Activated T-cell treated with anti-CD3 and anti-CD28 coated beads, Interleukin-2, amount 50 U/mL, for 24 hours (primary cell): Measurements from ENCODE around the gene ACTL8.

ENCODE experiments used
- DNase-seq: peaks from one replicate; pipeline ENCODE4 v3.0.0-alpha.2; 2020
- H3K27ac Mint-ChIP-seq: 2 replicates; pipeline ENCODE4 v1.8.0; 2020; ENCODE audit warnings: mild to moderate bottlenecking, mixed read lengths
- H3K27me3 Mint-ChIP-seq: 2 replicates; pipeline ENCODE4 v1.8.0; 2020; ENCODE audit warnings: mixed read lengths
- H3K36me3 Mint-ChIP-seq: 2 replicates; pipeline ENCODE4 v1.8.0; 2020; ENCODE audit warnings: low read depth, mixed read lengths
- H3K4me1 Mint-ChIP-seq: 2 replicates; pipeline ENCODE4 v1.8.0; 2020; ENCODE audit warnings: low read depth, mixed read lengths
- H3K4me3 Mint-ChIP-seq: 2 replicates; pipeline ENCODE4 v1.8.0; 2020; ENCODE audit warnings: mild to moderate bottlenecking, moderate library complexity, mixed read lengths
- H3K9me3 Mint-ChIP-seq: 2 replicates; pipeline ENCODE4 v1.8.0; 2020; ENCODE audit warnings: mixed read lengths

ACTL8 gene

DNA sequence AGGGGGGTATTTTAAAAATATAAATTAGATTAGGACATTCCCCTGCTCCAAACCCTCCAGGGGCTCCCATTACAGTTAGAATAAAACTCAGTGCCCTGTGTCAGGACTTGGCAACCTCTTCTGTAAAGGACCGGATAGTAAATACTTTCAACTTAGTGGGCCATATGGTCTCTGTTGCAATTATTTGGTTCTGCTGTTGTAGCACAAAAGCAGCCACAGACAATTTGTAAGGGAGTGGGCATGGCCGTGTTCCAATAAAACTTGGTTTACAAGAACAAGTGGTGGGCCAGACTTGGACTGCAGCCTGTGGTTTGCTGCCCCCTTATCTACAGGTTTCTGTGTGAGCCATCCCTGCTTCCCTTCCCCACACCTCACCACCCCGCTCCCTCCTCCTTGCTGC lies 92.0 kb downstream of the ACTL8 start:
- Mint-ChIP-seq H3K4me1 (no peaks in the 10 kb centered on the region), H3K36me3 (no peaks in the 10 kb centered on the region), H3K27me3 (peaks cover 33% of the 10 kb centered on the region), H3K27ac (no peak overlapping the region), H3K4me3 (no peak overlapping the region), H3K9me3 (no peaks in the 10 kb centered on the region)
- no peak for DNase-seq

DNA sequence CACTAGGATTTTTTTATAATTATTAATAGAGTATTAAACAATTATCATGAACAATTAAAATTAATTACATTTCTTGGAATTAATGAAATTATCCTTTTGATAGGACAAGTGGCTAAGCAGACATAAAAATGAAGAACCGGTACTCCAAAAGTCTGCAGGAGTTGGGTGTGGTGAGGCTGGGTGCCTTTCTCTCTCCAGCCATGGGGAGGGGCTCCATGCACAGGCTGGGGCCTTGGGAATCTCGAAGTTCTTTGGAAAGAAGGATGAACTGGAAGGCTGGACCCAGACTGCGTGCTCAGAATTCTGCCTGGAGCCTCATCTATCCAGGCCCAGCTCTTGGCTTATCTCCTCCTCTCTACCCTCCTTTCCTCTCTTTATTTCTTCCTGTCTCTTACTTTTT lies 94.1 kb downstream of the ACTL8 start:
- DNase-seq = no peak
- H3K4me1 Mint-ChIP-seq = no peaks in the 10 kb centered on the region
- H3K9me3 Mint-ChIP-seq = no peaks in the 10 kb centered on the region
- H3K36me3 Mint-ChIP-seq = no peaks in the 10 kb centered on the region
- no peak overlapping the region for H3K27ac Mint-ChIP-seq
- no peak overlapping the region for H3K4me3 Mint-ChIP-seq
- H3K27me3 Mint-ChIP-seq = peaks cover 15% of the 10 kb centered on the region

DNA sequence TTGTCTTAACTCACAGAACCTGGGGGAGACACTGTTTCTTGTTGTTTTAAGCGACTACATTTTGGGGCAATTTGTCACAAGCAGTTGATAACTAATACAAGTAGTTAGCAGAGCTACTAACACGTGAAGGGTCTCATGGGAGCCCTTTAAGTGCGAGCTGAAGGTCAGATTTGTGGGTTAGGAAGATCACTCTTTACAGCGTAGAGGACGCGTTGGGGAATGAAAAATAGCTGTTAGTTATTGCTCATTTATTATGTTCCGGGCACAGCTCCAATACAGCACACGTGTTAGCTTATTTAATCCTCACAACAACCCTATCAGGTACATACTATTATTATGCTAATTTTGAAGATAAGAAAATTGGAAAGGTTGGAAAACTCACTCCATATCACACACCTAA lies 95.9 kb downstream of the ACTL8 start:
- Mint-ChIP-seq H3K27me3 (peaks cover 10% of the 10 kb centered on the region), H3K27ac (no peak overlapping the region), H3K4me3 (no peak overlapping the region), H3K4me1 (no peaks in the 10 kb centered on the region), H3K9me3 (no peaks in the 10 kb centered on the region), H3K36me3 (no peaks in the 10 kb centered on the region)
- no peak for DNase-seq

DNA sequence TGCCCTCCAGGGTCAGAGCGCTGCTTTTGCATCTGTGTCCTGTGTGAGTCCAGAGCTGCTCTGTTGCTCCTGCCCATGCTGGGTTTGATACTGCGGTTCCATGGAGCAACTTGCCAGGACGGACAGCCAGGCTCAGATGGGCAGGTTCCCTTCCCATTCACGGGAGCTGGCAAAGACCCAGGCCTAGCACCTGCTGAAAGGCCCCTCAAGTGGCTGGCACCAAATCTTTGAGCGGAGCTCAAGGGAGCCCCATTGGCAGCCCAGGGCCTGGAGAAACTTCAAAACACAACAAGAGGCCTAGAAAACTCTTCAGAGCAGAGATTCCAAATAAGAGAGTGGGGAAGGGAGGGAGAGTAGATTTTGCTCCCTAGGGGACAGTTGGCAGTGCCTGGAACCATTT lies 97.2 kb downstream of the ACTL8 start:
- peaks cover 8% of the 10 kb centered on the region for H3K27me3 Mint-ChIP-seq
- no peak overlapping the region for H3K4me3 Mint-ChIP-seq
- no peaks in the 10 kb centered on the region for H3K4me1 Mint-ChIP-seq
- H3K9me3 Mint-ChIP-seq = no peaks in the 10 kb centered on the region
- H3K27ac Mint-ChIP-seq = no peak overlapping the region
- no peak for DNase-seq
- H3K36me3 Mint-ChIP-seq = no peaks in the 10 kb centered on the region

DNA sequence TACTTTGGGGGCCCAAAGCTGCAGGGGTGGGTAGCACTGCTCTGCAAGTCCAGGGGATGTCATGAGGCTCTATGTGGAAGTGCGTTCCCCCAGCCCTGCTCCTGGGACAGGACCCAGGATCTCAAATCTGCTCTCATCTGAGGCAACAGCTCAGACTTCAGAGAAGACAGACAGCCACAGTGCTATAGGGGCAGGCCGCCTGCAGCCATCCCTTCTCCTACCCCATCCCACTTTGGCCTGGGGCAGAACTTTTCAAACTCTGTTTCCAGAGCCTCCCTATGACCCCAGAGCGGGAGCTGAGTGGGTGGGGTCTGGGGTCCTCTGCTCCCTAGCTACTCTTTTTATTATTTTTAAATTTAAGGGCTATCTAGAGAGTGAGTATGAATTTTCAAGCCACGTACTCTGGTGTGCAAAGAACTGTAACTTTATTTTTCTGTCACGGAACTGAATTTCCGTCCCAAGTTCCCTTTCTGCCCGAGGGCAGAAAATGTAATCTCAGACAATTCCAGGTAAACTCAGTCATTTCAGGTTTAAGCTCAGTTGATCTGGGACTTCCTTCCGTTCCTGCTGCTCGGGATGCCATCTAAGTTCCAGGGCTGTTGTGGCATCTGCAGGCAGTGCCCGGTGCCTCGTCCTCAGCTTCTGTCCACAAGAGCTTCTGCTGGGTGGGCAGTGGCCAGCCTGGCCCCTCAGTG lies 98.3 kb downstream of the ACTL8 start:
- DNase-seq = no peak
- Mint-ChIP-seq H3K4me3 (no peak overlapping the region), H3K4me1 (no peaks in the 10 kb centered on the region), H3K27ac (no peak overlapping the region), H3K9me3 (no peaks in the 10 kb centered on the region), H3K36me3 (no peaks in the 10 kb centered on the region), H3K27me3 (peaks cover 14% of the 10 kb centered on the region)

DNA sequence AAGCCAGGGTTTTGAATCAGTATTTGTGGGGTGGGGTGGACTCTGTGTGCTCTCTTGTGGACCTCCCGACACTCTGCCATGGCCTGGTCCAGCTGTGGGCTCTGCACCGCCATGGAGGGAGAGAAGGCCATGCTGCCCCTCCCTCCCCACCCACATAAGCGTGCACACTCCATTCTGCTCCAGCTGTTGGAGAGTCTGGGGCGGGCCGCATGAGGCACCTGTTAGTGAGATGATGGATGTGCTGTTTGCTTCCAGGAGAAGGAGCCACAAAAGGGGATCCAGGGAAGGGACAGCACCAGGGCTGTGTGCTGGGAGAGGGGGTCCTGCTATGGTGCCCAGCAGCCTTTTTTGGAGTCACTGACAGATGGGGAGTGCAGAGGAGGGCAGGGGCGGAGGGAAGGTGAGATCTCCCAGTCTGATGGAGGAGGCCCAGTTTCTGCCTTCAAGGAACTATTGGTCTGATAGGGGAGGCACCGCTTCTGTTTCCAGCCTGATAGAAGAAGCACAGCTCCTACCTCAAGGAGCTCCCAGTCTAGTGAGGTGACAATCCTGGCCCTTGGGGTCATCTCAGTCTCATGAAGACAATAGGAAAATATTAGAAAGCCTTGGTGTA lies 101.5 kb downstream of the ACTL8 start:
- DNase-seq = no peak
- no peaks in the 10 kb centered on the region for H3K9me3 Mint-ChIP-seq
- no peak overlapping the region for H3K4me3 Mint-ChIP-seq
- no peak overlapping the region for H3K27ac Mint-ChIP-seq
- no peaks in the 10 kb centered on the region for H3K4me1 Mint-ChIP-seq
- H3K36me3 Mint-ChIP-seq = no peaks in the 10 kb centered on the region
- H3K27me3 Mint-ChIP-seq = peaks cover 18% of the 10 kb centered on the region

DNA sequence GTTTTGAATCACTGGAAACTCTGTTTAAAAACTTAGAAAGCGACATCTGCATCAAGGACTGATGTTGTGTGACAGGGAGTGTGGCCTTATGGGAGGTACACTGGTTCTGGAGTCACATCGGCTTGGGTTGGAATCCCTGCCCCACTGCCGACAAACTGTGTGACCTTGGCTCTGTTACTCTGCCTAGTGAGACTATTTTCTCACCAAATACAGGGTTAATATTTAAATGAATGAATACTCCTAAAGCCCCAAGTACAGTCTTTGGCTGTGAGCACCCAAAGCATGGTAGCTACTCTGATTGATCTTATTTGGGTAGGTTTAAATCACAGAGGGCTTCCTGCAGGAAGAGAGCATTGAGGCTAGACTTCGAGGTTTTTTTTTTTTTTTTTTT lies 102.0 kb downstream of the ACTL8 start:
- H3K4me1 Mint-ChIP-seq = no peaks in the 10 kb centered on the region
- no peak overlapping the region for H3K4me3 Mint-ChIP-seq
- H3K9me3 Mint-ChIP-seq = no peaks in the 10 kb centered on the region
- H3K27me3 Mint-ChIP-seq = peaks cover 23% of the 10 kb centered on the region
- H3K36me3 Mint-ChIP-seq = no peaks in the 10 kb centered on the region
- H3K27ac Mint-ChIP-seq = no peak overlapping the region
- DNase-seq = no peak

DNA sequence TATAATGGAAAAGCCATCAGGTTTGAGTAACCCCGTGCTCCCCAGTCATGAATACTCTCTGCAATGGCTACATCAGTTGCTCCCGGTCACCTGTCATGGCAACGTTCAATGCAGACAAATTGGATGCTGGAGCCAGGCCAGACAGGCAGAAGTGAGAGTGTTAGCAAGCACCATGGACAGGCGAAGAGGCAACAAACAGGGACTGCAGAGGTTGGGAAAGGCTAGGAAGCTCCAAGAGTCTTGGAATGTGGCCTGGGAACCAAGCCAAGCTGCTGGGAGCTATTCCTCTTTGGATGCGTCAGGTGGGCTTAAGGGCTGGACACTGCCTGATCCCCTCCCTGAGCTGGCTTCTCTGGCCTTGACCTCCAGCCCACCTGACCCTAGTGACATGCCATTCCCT lies 102.9 kb downstream of the ACTL8 start:
- H3K27me3 Mint-ChIP-seq = peaks cover 25% of the 10 kb centered on the region
- no peak overlapping the region for H3K4me3 Mint-ChIP-seq
- no peaks in the 10 kb centered on the region for H3K36me3 Mint-ChIP-seq
- no peak for DNase-seq
- H3K9me3 Mint-ChIP-seq = no peaks in the 10 kb centered on the region
- H3K4me1 Mint-ChIP-seq = no peaks in the 10 kb centered on the region
- no peak overlapping the region for H3K27ac Mint-ChIP-seq

DNA sequence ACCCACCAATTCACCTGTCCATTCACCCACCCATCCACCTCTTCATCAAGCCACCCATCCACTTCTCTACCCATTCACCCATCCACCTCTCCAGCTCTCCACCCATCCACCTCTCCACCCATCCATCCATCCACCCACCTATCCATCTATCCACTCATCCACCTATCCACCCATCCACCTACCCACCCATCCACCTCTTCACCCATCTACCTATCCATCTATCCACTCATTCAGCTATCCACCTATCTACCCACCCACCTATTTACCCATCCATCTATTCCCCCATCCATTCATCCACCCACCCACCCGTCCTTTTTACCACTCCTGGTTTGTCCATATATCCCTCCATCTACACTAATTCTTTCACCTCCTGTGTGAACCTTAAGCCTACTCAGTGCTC lies 105.7 kb downstream of the ACTL8 start:
- Mint-ChIP-seq H3K9me3 (no peaks in the 10 kb centered on the region), H3K27ac (no peak overlapping the region), H3K4me3 (no peak overlapping the region), H3K4me1 (no peaks in the 10 kb centered on the region), H3K27me3 (peaks cover 19% of the 10 kb centered on the region), H3K36me3 (no peaks in the 10 kb centered on the region)
- DNase-seq = no peak

DNA sequence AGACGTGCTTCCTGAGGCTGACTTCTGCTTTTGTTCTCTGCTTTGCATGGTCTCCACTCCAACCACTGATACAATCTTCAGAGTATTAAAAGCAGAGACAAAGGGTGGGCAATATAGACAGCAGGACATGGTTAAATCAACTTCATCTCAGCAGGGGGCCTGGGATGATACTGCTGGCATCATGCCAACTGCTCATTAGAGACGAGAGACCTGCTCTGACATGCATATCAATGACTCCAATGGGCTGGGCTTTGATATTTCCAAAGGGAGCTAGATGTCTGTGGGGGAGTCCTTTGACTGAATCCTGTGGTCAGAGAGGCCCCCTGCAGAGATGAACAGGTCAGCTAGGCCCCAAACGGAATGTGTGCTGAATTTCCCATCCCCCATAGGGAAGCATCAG lies 106.6 kb downstream of the ACTL8 start:
- DNase-seq = no peak

DNA sequence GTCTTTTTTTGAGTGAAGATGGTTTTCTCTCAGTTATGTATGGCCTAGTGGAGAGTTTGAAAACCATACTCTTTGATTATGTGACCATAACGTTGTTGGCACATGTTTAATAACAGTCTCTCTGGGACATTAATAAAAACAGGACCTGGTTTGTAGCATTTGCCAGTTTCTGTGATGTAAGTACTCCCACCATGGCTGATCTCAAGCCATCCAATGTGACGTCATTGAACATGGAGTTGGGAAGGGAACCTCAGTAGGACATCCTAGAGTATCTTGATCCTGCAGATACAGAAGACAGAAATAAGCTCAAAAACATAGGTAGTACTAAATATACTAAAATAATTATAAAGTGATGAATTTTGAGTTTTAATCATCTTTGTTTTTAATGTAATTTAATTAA lies 107.0 kb downstream of the ACTL8 start:
- Mint-ChIP-seq H3K27ac (no peak overlapping the region), H3K4me3 (no peak overlapping the region), H3K9me3 (no peaks in the 10 kb centered on the region), H3K27me3 (peaks cover 19% of the 10 kb centered on the region), H3K4me1 (no peaks in the 10 kb centered on the region), H3K36me3 (no peaks in the 10 kb centered on the region)
- DNase-seq = no peak

More for the DNA sequence above, 106.6 kb downstream of the ACTL8 start:
- H3K9me3 Mint-ChIP-seq = no peaks in the 10 kb centered on the region
- no peaks in the 10 kb centered on the region for H3K4me1 Mint-ChIP-seq
- no peak overlapping the region for H3K27ac Mint-ChIP-seq
- no peaks in the 10 kb centered on the region for H3K36me3 Mint-ChIP-seq
- peaks cover 19% of the 10 kb centered on the region for H3K27me3 Mint-ChIP-seq
- H3K4me3 Mint-ChIP-seq = no peak overlapping the region

DNA sequence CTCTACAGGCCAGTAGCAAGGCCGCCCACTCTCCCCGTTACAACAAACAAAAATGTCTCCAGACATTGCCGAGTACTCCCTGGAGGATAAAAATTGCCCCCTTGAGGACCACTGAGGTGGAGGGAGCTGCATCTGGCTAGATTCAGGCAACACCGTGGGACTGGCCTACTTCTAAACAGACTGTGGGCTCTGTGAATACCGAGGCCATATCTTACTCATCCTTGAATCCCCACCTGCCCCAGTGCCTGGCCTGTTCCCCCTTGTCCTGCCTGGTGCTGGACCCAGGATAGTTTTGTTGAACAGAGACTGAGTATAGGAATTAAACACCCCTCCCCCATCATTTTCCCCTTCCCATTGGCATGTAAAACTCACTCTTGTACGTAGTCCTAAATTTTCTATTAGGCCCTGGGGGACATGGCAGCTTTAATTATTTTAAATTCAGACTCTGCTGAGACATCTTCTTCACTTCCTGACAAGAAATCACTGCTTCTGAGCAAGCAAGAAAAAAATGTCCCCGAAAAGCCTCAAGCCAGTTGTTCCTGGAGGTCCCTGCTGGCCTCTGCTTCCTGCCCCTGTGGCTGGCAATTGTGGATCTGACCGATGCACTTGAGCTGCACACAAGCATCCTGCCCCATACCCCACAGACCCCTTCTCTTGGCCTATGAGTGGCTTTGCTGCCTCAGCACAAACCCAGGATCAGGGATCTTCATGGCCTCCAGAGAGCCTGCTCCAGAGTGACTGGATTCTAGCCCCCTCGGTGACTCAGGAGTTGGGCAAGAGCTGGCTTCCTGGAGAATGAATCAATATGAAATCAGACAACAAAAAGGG lies 111.0 kb downstream of the ACTL8 start:
- H3K4me3 Mint-ChIP-seq = no peak overlapping the region

DNA sequence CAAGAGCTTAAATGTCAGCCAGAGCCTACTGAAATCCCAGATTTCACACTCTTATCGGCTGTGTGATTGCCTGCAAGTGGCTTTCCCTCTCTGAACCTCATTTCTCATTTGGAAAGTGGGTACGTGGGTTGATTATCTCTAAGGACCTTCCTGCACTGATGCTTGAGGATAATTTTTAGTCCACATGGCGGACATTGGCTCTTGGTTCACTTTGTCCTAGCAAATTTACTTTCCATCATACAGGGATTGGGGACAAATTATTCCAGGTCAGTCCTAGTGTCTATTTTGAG lies 111.6 kb downstream of the ACTL8 start:
- Mint-ChIP-seq H3K4me3 (no peak overlapping the region), H3K9me3 (peaks cover 2% of the 10 kb centered on the region), H3K4me1 (no peaks in the 10 kb centered on the region), H3K36me3 (no peaks in the 10 kb centered on the region), H3K27me3 (peaks cover 8% of the 10 kb centered on the region), H3K27ac (no peak overlapping the region)
- DNase-seq = no peak

More for the DNA sequence above, 111.0 kb downstream of the ACTL8 start:
- peaks cover 10% of the 10 kb centered on the region for H3K27me3 Mint-ChIP-seq
- no peak for DNase-seq
- no peaks in the 10 kb centered on the region for H3K36me3 Mint-ChIP-seq
- no peak overlapping the region for H3K27ac Mint-ChIP-seq
- no peaks in the 10 kb centered on the region for H3K4me1 Mint-ChIP-seq
- H3K9me3 Mint-ChIP-seq = peaks cover 2% of the 10 kb centered on the region

DNA sequence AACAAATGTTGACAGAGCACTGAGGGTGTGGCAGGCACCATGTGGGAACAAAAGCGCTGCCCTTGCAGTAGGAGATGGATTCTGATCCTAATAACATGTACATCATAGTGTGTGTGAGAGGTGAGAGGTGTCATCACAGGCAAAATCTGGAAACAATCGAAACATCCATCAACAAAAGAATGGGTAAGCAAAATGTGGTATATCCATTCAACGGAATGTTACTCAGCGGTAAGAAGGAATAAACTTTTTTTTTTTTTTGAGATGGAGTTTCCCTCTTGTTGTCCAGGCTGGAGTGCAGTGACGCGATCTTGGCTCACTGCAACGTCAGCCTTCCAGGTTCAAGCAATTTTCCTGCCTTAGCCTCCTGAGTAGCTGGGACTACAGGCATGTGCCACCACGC lies 112.3 kb downstream of the ACTL8 start:
- Mint-ChIP-seq H3K36me3 (no peaks in the 10 kb centered on the region), H3K4me1 (no peaks in the 10 kb centered on the region), H3K27me3 (peaks cover 2% of the 10 kb centered on the region), H3K27ac (no peak overlapping the region), H3K9me3 (peaks cover 2% of the 10 kb centered on the region), H3K4me3 (no peak overlapping the region)
- no peak for DNase-seq

DNA sequence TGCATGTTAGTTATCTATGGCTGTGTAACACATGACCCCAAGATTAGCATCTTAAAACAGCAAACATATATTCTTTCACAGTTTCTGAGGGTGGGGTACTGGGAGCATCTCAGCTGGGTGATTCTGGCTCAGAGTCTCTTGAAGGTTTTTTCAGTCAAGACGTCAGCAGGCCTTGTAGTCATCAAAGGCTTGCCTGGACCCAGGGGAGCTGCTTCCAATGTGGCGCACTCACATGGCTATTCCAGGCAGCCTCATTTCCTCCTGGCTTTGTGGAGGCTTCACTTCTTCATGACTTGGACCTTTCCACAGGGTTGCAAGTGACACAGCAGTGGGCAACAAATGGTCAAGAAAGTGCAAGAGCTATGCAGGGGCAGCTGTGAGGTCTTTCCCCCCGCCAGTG lies 114.7 kb downstream of the ACTL8 start:
- no peak for DNase-seq
- peaks cover 2% of the 10 kb centered on the region for H3K9me3 Mint-ChIP-seq
- H3K36me3 Mint-ChIP-seq = no peaks in the 10 kb centered on the region
- peaks cover 10% of the 10 kb centered on the region for H3K27me3 Mint-ChIP-seq
- no peak overlapping the region for H3K4me3 Mint-ChIP-seq
- H3K4me1 Mint-ChIP-seq = no peaks in the 10 kb centered on the region
- H3K27ac Mint-ChIP-seq = no peak overlapping the region
